Activated gamma-delta T cell treated with Interleukin-2 at 50 U/mL for 16 hours (primary cell): ENCODE data around the gene KANK2.
"Not testable (repeated sequence)": the region's sequence is repeated elsewhere in the genome, so short reads cannot be mapped to it uniquely, and the experiment has no call there.

Experiments used
- DNase-seq: peaks from one replicate; pipeline ENCODE4 v3.0.0-alpha.2; 2020

Gene KANK2

GRCh38 chr19:11169896-11170678 is 27.3 kb downstream of the KANK2 start:
- DNase-seq: no peak

GRCh38 chr19:11168568-11168967 is 28.8 kb downstream of the KANK2 start:
- DNase-seq: no peak

GRCh38 chr19:11166281-11167142 is 30.8 kb downstream of the KANK2 start:
- no peak for DNase-seq

GRCh38 chr19:11165486-11166030 is 31.8 kb downstream of the KANK2 start:
- no peak for DNase-seq

GRCh38 chr19:11164879-11165406 is 32.4 kb downstream of the KANK2 start:
- DNase-seq: no peak

- DNase-seq: no peak
Observed at GRCh38 chr19:11164296-11164695, 33.0 kb downstream of the KANK2 start.

GRCh38 chr19:11160440-11160768 is 36.9 kb downstream of the KANK2 start:
- not testable (repeated sequence) for DNase-seq

GRCh38 chr19:11159598-11160439 is 37.5 kb downstream of the KANK2 start:
- DNase-seq: no peak

GRCh38 chr19:11155373-11156120 is 41.8 kb downstream of the KANK2 start, which contains the start of gene SPC24:
TSS of gene SPC24 (minus strand) at chr19:11155782. CDS start at chr19:11155776, 6 bp downstream.
- DNase-seq: peak; percentile 89

- DNase-seq: no peak
Observed at GRCh38 chr19:11154683-11155047, 42.7 kb downstream of the KANK2 start.

- no peak for DNase-seq
Observed at GRCh38 chr19:11152318-11153062, 44.9 kb downstream of the KANK2 start.

- DNase-seq: no peak
Observed at GRCh38 chr19:11151181-11151580, 46.2 kb downstream of the KANK2 start.

GRCh38 chr19:11148001-11148400 is 49.3 kb downstream of the KANK2 start:
- DNase-seq: no peak

- DNase-seq: no peak
Observed at GRCh38 chr19:11145536-11145924, 51.8 kb downstream of the KANK2 start.

GRCh38 chr19:11142528-11143171 is 54.7 kb downstream of the KANK2 start:
- no peak for DNase-seq

GRCh38 chr19:11141937-11142527 is 55.3 kb downstream of the KANK2 start:
- no peak for DNase-seq

- no peak for DNase-seq
Observed at GRCh38 chr19:11140896-11141295, 56.4 kb downstream of the KANK2 start.

GRCh38 chr19:11140023-11140538 is 57.3 kb downstream of the KANK2 start:
- not testable (repeated sequence) for DNase-seq

GRCh38 chr19:11138601-11139300 is 58.6 kb downstream of the KANK2 start:
- no peak for DNase-seq
